CD4-positive, alpha-beta T cell treated with Interleukin-2 at 100 ng/mL for 4 hours (primary cell): ENCODE results near the gene MRLN.

ENCODE experiments used
- DNase-seq: peaks from one replicate; pipeline ENCODE4 v3.0.0-alpha.2; 2020; ENCODE audit warnings: low spot score

The MRLN gene

GRCh38 chr10:59705931-59706330, 47.3 kb downstream of the MRLN start:
- DNase-seq, result no peak

GRCh38 chr10:59704630-59705029, 48.6 kb downstream of the MRLN start:
- DNase-seq, result no peak

- no peak for DNase-seq
These were observed 50.9 kb downstream of the MRLN start for GRCh38 chr10:59702347-59702746.

- DNase-seq, result no peak
These were observed 52.5 kb downstream of the MRLN start for GRCh38 chr10:59700709-59701108.

- DNase-seq, result no peak
These were observed 54.9 kb downstream of the MRLN start for GRCh38 chr10:59698326-59698725.

GRCh38 chr10:59695637-59696036, 57.6 kb downstream of the MRLN start:
- DNase-seq, result no peak

- DNase-seq, result no peak
These were observed 58.3 kb downstream of the MRLN start for GRCh38 chr10:59694936-59695335.

GRCh38 chr10:59692113-59692512, 61.1 kb downstream of the MRLN start:
- DNase-seq, result no peak

GRCh38 chr10:59688921-59689351, 64.3 kb downstream of the MRLN start:
- no peak for DNase-seq

- DNase-seq, result no peak
These were observed 65.6 kb downstream of the MRLN start for GRCh38 chr10:59687657-59688056.
